Measurements from ENCODE around the gene GIN1.

The GIN1 gene

DNA sequence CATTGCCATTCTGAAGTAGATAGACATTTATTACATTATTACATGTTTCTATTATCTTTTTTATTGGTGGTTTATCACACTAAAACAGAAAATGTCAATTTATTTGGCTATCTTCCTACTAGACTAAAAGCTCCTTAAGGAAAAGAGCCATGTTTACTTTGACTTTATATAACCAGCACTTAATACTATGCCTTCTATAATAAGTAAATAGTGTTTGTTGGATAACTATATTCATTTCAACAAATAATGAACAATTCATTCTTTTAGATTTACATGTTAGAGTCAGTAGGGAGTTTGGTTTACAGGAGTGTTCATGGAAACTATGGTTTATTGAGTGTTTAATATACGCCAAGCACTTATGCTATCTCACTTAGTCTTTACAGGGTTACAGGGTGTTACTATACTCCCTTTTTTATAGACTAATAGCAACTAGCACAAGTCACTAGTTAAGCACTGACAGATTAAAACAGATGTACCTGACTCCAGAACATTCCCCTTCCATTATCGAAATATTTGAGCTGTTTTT is 7.4 kb upstream of the GIN1 start:
- no peak overlapping the region for H3K4me3 ChIP-seq (ENCODE audit: control insufficient read depth, low read depth, low read length)
- no peak for TF ChIP-seq CTCF (conservative IDR thresholded peaks at IDR 0.05; ENCODE audit: control insufficient read depth, insufficient read depth, low read depth, low read length)
- DNase-seq (ENCODE audit: low read depth): no peak

DNA sequence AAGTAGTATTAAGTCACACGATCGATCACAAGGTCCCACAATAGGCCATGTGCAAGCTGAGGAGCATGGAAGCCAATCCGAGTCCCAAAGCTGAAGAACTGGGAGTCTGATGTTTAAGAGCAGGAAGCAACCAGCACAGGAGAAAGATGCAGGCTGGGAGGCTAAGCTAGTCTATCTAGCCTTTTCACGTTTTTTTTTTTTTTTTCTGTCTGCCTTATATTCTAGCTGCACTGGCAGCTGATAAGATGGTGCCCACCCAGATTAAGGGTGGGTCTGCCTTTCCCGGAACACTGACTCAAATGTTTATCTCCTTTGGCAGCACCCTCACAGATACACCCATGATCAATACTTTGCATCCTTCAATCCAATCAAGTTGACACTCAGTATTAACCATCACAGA is 6.6 kb upstream of the GIN1 start:
- H3K4me3 ChIP-seq (ENCODE audit: control insufficient read depth, low read depth, low read length): no peak overlapping the region
- no peak for DNase-seq (ENCODE audit: low read depth)
- TF ChIP-seq CTCF (conservative IDR thresholded peaks at IDR 0.05; ENCODE audit: control insufficient read depth, insufficient read depth, low read depth, low read length): no peak

DNA sequence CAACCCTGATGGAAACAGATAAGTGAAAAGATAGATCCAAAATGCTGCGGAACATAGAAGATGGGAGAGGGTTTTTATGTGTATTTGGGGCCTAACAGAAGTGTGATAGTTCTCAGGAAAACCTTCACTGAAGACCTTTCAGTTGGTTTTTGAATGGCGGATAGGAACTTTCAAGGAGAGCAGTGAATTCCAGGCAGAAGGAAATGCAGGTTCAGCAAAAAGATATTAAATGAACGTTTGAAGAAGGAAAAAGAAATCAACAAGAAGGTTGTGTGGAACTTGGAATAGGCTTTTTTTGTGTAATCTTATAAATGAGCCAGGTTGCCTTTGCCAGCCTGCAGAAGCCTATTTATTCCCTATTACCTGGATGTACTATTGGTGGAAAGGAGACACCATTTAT is 2.3 kb upstream of the GIN1 start:
- no peak overlapping the region for H3K4me3 ChIP-seq (ENCODE audit: control insufficient read depth, low read depth, low read length)

GRCh38 chr5:103120607-103121200 is 766 bp upstream of the GIN1 start:
- peak overlapping the region; percentile 92 for H3K4me3 ChIP-seq (ENCODE audit: control insufficient read depth, low read depth, low read length)
- no peak for TF ChIP-seq CTCF (conservative IDR thresholded peaks at IDR 0.05; ENCODE audit: control insufficient read depth, insufficient read depth, low read depth, low read length)
- DNase-seq (ENCODE audit: low read depth): peak; percentile 36

More for the DNA sequence above, 2.3 kb upstream of the GIN1 start:
- DNase-seq (ENCODE audit: low read depth): no peak
- TF ChIP-seq CTCF (conservative IDR thresholded peaks at IDR 0.05; ENCODE audit: control insufficient read depth, insufficient read depth, low read depth, low read length): no peak

DNA sequence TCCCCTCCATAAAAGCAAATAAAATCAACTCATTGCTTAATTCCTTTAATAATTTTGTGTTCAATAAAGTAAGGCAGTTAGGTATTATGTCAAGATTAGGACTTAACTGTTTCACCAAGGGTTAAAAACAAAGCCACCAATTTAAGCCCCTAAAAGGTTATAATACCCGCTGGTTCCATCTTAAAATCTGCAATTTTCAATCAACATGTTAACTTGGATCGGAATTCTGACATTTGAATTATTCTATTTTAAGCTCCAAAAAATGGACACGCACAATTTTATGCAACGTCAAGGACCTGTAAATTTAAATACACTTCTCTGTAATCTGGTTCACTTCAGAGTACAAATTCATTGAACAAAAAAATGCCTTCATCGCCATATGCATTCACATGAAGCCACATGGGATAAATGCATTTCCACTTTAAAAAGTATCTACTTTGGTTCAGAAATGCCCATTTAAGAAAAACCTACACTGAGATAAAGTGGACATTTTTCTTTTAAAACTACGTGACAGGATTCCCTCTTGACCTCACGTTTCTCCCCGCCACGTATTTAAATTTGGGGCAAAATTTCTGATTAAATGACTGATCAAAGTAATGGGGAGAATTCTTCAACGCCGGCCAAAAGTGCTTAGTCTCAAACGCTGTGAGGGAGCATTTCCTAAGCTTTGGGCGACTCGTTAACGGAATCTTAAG is 721 bp downstream of the GIN1 start:
- peak; percentile 17 for DNase-seq (ENCODE audit: low read depth)
- H3K4me3 ChIP-seq (ENCODE audit: control insufficient read depth, low read depth, low read length): peak overlapping the region; percentile 92
- no peak for TF ChIP-seq CTCF (conservative IDR thresholded peaks at IDR 0.05; ENCODE audit: control insufficient read depth, insufficient read depth, low read depth, low read length)

DNA sequence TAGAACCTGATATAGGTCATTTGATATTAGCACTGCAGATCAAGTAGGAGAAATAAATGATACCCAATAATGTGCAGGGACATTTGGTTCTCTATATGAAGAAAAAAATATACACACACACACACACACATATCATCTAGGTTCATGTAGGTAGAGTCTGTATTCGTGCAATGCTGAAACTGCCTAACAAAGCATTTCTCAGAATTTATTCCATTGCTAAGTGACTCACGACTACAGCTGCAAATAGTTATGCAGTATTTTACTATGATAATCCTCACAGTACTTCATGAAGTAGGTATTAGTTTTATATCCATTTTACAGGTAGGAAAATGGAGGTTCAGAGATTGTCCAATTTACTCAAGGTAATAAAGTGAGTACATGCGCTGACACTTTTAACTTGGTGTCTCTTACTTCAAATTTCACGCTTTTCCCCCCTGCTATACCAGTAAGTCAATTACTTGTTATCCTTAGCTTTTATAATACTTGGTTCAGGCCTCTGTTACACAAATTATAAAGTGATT is 2.4 kb downstream of the GIN1 start:
- TF ChIP-seq CTCF (conservative IDR thresholded peaks at IDR 0.05; ENCODE audit: control insufficient read depth, insufficient read depth, low read depth, low read length): no peak
- H3K4me3 ChIP-seq (ENCODE audit: control insufficient read depth, low read depth, low read length): no peak overlapping the region
- DNase-seq (ENCODE audit: low read depth): peak; percentile 36

All from fibroblast of mammary gland (primary cell).